ENCODE results near the gene REPIN1. TPM values are rescaled to one million over a fixed set of nuclear protein-coding genes. Genes with fewer than 3 reads are reported as not detected.

The REPIN1 gene
- total RNA-seq = 49.4 TPM

GRCh38 chr7:150368096-150368883, at the start of gene REPIN1:
Gene REPIN1, plus strand, starts transcription at chr7:150368822. Its CDS starts 890 bp downstream, at chr7:150369712.
- no peak for DNase-seq (ENCODE audit: extremely low spot score in 2 of 2)
- Histone ChIP-seq H3K4me3 (peak within 1 kb of the TSS; percentile 83 to 86), H3K27me3 (no peaks in the 10 kb centered on the region), H3K9me3 (no peaks in the 10 kb centered on the region), H3K36me3 (peaks cover 0 to 22% of the 10 kb centered on the region in 2 donors), H3K4me1 (peaks cover 46% of the 10 kb centered on the region), H3K27ac (peak within 1 kb of the TSS; percentile 94)
- TF ChIP-seq POLR2AphosphoS5 (IDR thresholded peaks at IDR 0.05; ENCODE audit: insufficient read depth in 1 of 2, low read depth in 1 of 2) (peak in 1 of 2 donors; percentile 62), CTCF (IDR thresholded peaks at IDR 0.05) (no peak), POLR2A (IDR thresholded peaks at IDR 0.05) (peak in 1 of 2 donors; percentile 56)
- intact Hi-C loops (cut with DNase I) = no loop called here

DNA sequence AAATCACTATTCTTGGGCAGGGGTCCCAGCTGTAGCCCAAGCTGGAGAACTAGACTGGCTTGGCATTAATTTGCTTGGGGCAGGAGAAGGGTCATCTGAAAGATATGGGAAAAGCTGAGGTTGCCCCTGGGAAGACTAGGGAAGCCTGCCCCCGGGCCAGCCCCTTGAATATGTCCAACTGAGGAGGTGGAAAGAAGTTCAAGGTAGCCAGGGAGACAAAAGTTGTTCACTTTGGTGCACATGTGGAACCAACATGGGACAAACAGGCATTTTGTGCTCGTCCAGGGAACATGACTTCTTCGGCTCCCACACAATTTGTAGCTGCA, 46.9 kb upstream of the REPIN1 start:
- Histone ChIP-seq H3K4me1 (peaks cover 39% of the 10 kb centered on the region), H3K27ac (no peak overlapping the region), H3K36me3 (no peaks in the 10 kb centered on the region), H3K27me3 (no peaks in the 10 kb centered on the region), H3K4me3 (no peak overlapping the region), H3K9me3 (no peaks in the 10 kb centered on the region)
- DNase-seq (ENCODE audit: extremely low spot score in 2 of 2) = peak in 1 of 2 donors; percentile 25
- intact Hi-C loops (cut with DNase I) = no loop called here
- TF ChIP-seq CTCF (IDR thresholded peaks at IDR 0.05) (no peak), POLR2AphosphoS5 (IDR thresholded peaks at IDR 0.05; ENCODE audit: insufficient read depth in 1 of 2, low read depth in 1 of 2) (no peak), POLR2A (IDR thresholded peaks at IDR 0.05) (no peak)

- peak overlapping the region; percentile 68 to 86 for H3K4me3 ChIP-seq
- no peak for TF ChIP-seq CTCF (IDR thresholded peaks at IDR 0.05)
- TF ChIP-seq POLR2AphosphoS5 (IDR thresholded peaks at IDR 0.05; ENCODE audit: insufficient read depth in 1 of 2, low read depth in 1 of 2) = no peak
- no peak for TF ChIP-seq POLR2A (IDR thresholded peaks at IDR 0.05)
- peak overlapping the region; percentile 96 for H3K27ac ChIP-seq
These were observed 46.3 kb upstream of the REPIN1 start for GRCh38 chr7:150322114-150322832.

DNA sequence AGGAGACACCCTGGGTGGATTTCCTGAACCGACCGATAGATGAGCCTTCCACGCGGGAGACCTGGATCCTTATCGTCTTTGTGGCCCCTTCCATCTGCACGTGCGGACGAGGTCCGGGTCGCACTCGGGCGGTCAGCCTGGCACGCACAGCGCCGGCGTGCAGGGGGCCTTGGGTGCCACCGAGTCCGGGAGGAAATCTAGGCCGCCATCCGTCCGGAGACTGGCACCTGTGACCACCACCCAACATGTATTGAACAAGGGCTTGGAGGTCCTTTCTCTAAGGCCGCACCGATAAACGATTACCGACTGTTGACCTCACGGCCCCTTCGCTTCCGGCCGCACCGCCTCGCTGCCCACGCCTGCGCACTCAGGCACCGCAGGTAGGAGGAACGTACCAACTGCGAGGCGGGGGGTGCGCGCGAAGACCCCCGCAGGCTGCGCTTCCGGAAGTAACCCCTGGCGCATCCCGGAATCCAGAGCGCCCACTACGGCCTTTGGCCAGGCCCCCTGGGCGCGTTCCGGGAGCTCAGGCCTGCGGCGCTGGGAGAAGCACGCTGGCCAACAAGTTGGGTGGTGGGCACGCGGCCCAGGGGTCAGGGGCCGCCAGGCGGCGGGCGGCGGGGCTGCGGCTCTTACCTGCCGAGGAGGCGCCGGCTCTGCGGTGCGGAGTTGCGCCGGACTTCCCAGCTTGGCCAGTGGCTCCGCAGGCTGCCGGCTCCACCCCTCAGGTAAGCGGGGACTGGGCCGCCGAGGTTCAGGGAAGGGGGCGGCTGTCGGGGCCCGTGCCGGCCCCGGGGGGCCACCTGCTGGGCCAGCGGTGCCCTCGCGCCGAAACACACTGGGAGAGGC, 45.6 kb upstream of the REPIN1 start, which contains the start of the genes ACTR3C and LRRC61:
Gene ACTR3C (minus strand): TSS at position 713 of the 849 bp plus-strand sequence. CDS start 28,249 bp downstream, outside the sequence.
Gene LRRC61 (plus strand): TSS at position 523 of the 849 bp plus-strand sequence. CDS start 13,507 bp downstream, outside the sequence.
- H3K4me1 ChIP-seq = peaks cover 39% of the 10 kb centered on the region
- peak in 1 of 2 donors; percentile 89 for DNase-seq (ENCODE audit: extremely low spot score in 2 of 2)
- H3K27ac ChIP-seq = peak within 1 kb of the TSS; percentile 96
- no peaks in the 10 kb centered on the region for H3K36me3 ChIP-seq
- intact Hi-C loops (cut with DNase I) = no loop called here
- H3K4me3 ChIP-seq = peak within 1 kb of the TSS; percentile 68 to 86
- no peaks in the 10 kb centered on the region for H3K9me3 ChIP-seq
- no peaks in the 10 kb centered on the region for H3K27me3 ChIP-seq
- TF ChIP-seq CTCF (IDR thresholded peaks at IDR 0.05) = no peak
- peak in 1 of 2 donors; percentile 58 for TF ChIP-seq POLR2AphosphoS5 (IDR thresholded peaks at IDR 0.05; ENCODE audit: insufficient read depth in 1 of 2, low read depth in 1 of 2)

More at GRCh38 chr7:150322114-150322832, 46.3 kb upstream of the REPIN1 start:
- Histone ChIP-seq H3K36me3 (no peaks in the 10 kb centered on the region), H3K4me1 (peaks cover 39% of the 10 kb centered on the region), H3K27me3 (no peaks in the 10 kb centered on the region), H3K9me3 (no peaks in the 10 kb centered on the region)
- intact Hi-C loops (cut with DNase I) = no loop called here
- DNase-seq (ENCODE audit: extremely low spot score in 2 of 2) = peak in 1 of 2 donors; percentile 82
